ENCODE results near the gene TLE1. TPM values are rescaled to one million over a fixed set of nuclear protein-coding genes. Genes with fewer than 3 reads are reported as not detected.

The TLE1 gene
- total RNA-seq, 4 donors from 2014 or later: 51.5 to 77.3 (median 62.2) TPM

- no peaks in the 10 kb centered on the region for H3K27me3 ChIP-seq
- peaks cover 0 to 11% (median 2%) of the 10 kb centered on the region in 4 donors for H3K36me3 ChIP-seq
- no peaks in the 10 kb centered on the region for H3K9me3 ChIP-seq
- WGBS, 2 donors (ENCODE audit: low coverage in 1 of 2): 96 to 100% methylated on average over 1 of the region's 1 CpG
- TF ChIP-seq POLR2A (IDR thresholded peaks at IDR 0.05) (no peak), POLR2AphosphoS5 (IDR thresholded peaks at IDR 0.05) (no peak), EP300 (IDR thresholded peaks at IDR 0.05; ENCODE audit: low read depth) (no peak), CTCF (IDR thresholded peaks at IDR 0.05) (no peak)
- in situ Hi-C loops (cut with MboI; ENCODE audit: low pct_ligation_motif_present in 1 of 4, low pct_unique_long_range_greater_than_20kb in 1 of 4, low sequenced_read_pairs in 3 of 4): no loop called here
- intact Hi-C loops (cut with DNase I; ENCODE audit: low total_unique reads): no loop called here
- H3K4me1 ChIP-seq: peaks cover 0 to 15% (median 2%) of the 10 kb centered on the region in 4 donors
- no peak overlapping the region for H3K27ac ChIP-seq
- no peak for DNase-seq
- no peak overlapping the region for H3K4me3 ChIP-seq
Observed at GRCh38 chr9:81632599-81632998, 56.7 kb downstream of the TLE1 start.

- 86 to 91% methylated on average over 7 of the region's 7 CpGs for WGBS, 2 donors (ENCODE audit: low coverage in 1 of 2)
- DNase-seq: no peak
- H3K4me1 ChIP-seq: peaks cover 0 to 13% (median 2%) of the 10 kb centered on the region in 4 donors
- TF ChIP-seq POLR2AphosphoS5 (IDR thresholded peaks at IDR 0.05) (no peak), CTCF (IDR thresholded peaks at IDR 0.05) (no peak), POLR2A (IDR thresholded peaks at IDR 0.05) (no peak), EP300 (IDR thresholded peaks at IDR 0.05; ENCODE audit: low read depth) (no peak)
- in situ Hi-C loops (cut with MboI; ENCODE audit: low pct_ligation_motif_present in 1 of 4, low pct_unique_long_range_greater_than_20kb in 1 of 4, low sequenced_read_pairs in 3 of 4): no loop called here
- no peak overlapping the region for H3K4me3 ChIP-seq
- H3K9me3 ChIP-seq: no peaks in the 10 kb centered on the region
- intact Hi-C loops (cut with DNase I; ENCODE audit: low total_unique reads): no loop called here
- H3K27me3 ChIP-seq: no peaks in the 10 kb centered on the region
- no peak overlapping the region for H3K27ac ChIP-seq
- peaks cover 0 to 11% (median 2%) of the 10 kb centered on the region in 4 donors for H3K36me3 ChIP-seq
Observed at GRCh38 chr9:81631218-81631745, 58.1 kb downstream of the TLE1 start.

GRCh38 chr9:81629440-81629839, 59.9 kb downstream of the TLE1 start:
- Histone ChIP-seq H3K27ac (no peak overlapping the region), H3K4me3 (no peak overlapping the region), H3K4me1 (peaks cover 0 to 3% (median 0%) of the 10 kb centered on the region in 4 donors), H3K27me3 (no peaks in the 10 kb centered on the region), H3K9me3 (no peaks in the 10 kb centered on the region), H3K36me3 (peaks cover 0 to 11% (median 2%) of the 10 kb centered on the region in 4 donors)
- TF ChIP-seq POLR2A (IDR thresholded peaks at IDR 0.05) (no peak), EP300 (IDR thresholded peaks at IDR 0.05; ENCODE audit: low read depth) (no peak), POLR2AphosphoS5 (IDR thresholded peaks at IDR 0.05) (no peak)
- 75 to 81% methylated on average over 2 of the region's 2 CpGs for WGBS, 2 donors (ENCODE audit: low coverage in 1 of 2)
- intact Hi-C loops (cut with DNase I; ENCODE audit: low total_unique reads): no loop called here
- in situ Hi-C loops (cut with MboI; ENCODE audit: low pct_ligation_motif_present in 1 of 4, low pct_unique_long_range_greater_than_20kb in 1 of 4, low sequenced_read_pairs in 3 of 4): no loop called here
- DNase-seq: no peak

- WGBS, 2 donors (ENCODE audit: low coverage in 1 of 2): 64 to 87% methylated on average over 3 to 5 of the region's 5 CpGs
- no peaks in the 10 kb centered on the region for H3K27me3 ChIP-seq
- DNase-seq: no peak
- peaks cover 0 to 11% (median 2%) of the 10 kb centered on the region in 4 donors for H3K36me3 ChIP-seq
- H3K4me3 ChIP-seq: no peak overlapping the region
- TF ChIP-seq POLR2A (IDR thresholded peaks at IDR 0.05): no peak
- TF ChIP-seq POLR2AphosphoS5 (IDR thresholded peaks at IDR 0.05): no peak
- TF ChIP-seq CTCF (IDR thresholded peaks at IDR 0.05): no peak
- no peak for TF ChIP-seq EP300 (IDR thresholded peaks at IDR 0.05; ENCODE audit: low read depth)
- H3K9me3 ChIP-seq: no peaks in the 10 kb centered on the region
- in situ Hi-C loops (cut with MboI; ENCODE audit: low pct_ligation_motif_present in 1 of 4, low pct_unique_long_range_greater_than_20kb in 1 of 4, low sequenced_read_pairs in 3 of 4): no loop called here
- intact Hi-C loops (cut with DNase I; ENCODE audit: low total_unique reads): no loop called here
- H3K27ac ChIP-seq: no peak overlapping the region
- H3K4me1 ChIP-seq: no peaks in the 10 kb centered on the region
Observed at GRCh38 chr9:81628897-81629296, 60.5 kb downstream of the TLE1 start.

- H3K27ac ChIP-seq: no peak overlapping the region
- no peaks in the 10 kb centered on the region for H3K27me3 ChIP-seq
- H3K36me3 ChIP-seq: peaks cover 0 to 4% (median 2%) of the 10 kb centered on the region in 4 donors
- DNase-seq: no peak
- TF ChIP-seq EP300 (IDR thresholded peaks at IDR 0.05; ENCODE audit: low read depth) (no peak), CTCF (IDR thresholded peaks at IDR 0.05) (no peak), POLR2A (IDR thresholded peaks at IDR 0.05) (no peak), POLR2AphosphoS5 (IDR thresholded peaks at IDR 0.05) (no peak)
- no peaks in the 10 kb centered on the region for H3K4me1 ChIP-seq
- in situ Hi-C loops (cut with MboI; ENCODE audit: low pct_ligation_motif_present in 1 of 4, low pct_unique_long_range_greater_than_20kb in 1 of 4, low sequenced_read_pairs in 3 of 4) (no loop called here), intact Hi-C loops (cut with DNase I; ENCODE audit: low total_unique reads) (no loop called here)
- 88 to 90% methylated on average over 2 to 3 of the region's 3 CpGs for WGBS, 2 donors (ENCODE audit: low coverage in 1 of 2)
- H3K9me3 ChIP-seq: no peaks in the 10 kb centered on the region
- no peak overlapping the region for H3K4me3 ChIP-seq
Observed at GRCh38 chr9:81627481-81627880, 61.9 kb downstream of the TLE1 start.

Data from transverse colon (tissue), 4 donors.